KMS-11 (cell line): ENCODE data around the gene NCKAP1.
A peak's percentile ranks its signal among the peaks of the same experiment; 100 is the strongest.

Source experiments
- H2AFZ ChIP-seq: fragments of 200-600 bp; sonication (generic); 2 replicates; pipeline ENCODE4 v1.6.1; 2016; ENCODE audit warnings: antibody characterized with exemption, mixed run types, low read depth
- H3K27ac ChIP-seq: fragments of 200-600 bp; sonication (generic); 2 replicates; pipeline ENCODE4 v1.6.1; 2016; ENCODE audit warnings: mild to moderate bottlenecking, mixed run types
- H3K27me3 ChIP-seq: fragments of 200-600 bp; sonication (generic); 2 replicates; pipeline ENCODE4 v1.6.1; 2017; ENCODE audit warnings: mild to moderate bottlenecking, low read depth, mixed run types, moderate library complexity; ENCODE audit not compliant: insufficient read depth
- H3K36me3 ChIP-seq: fragments of 200-600 bp; sonication (generic); 2 replicates; pipeline ENCODE4 v1.6.1; 2017; ENCODE audit warnings: mild to moderate bottlenecking, mixed run types; ENCODE audit not compliant: insufficient read depth
- H3K4me1 ChIP-seq: fragments of 200-600 bp; sonication (generic); 2 replicates; pipeline ENCODE4 v1.6.1; 2016; ENCODE audit warnings: mild to moderate bottlenecking, low read depth, mixed run types; ENCODE audit not compliant: poor library complexity, severe bottlenecking
- H3K4me2 ChIP-seq: fragments of 200-600 bp; sonication (generic); 2 replicates; pipeline ENCODE4 v1.7.0; 2016; ENCODE audit warnings: mild to moderate bottlenecking, mixed run types
- H3K4me3 ChIP-seq: fragments of 200-600 bp; sonication (generic); IDR thresholded peaks from 2 replicates; pipeline ENCODE4 v1.6.1; 2017; ENCODE audit warnings: low read depth, low read length, mixed read lengths; ENCODE audit not compliant: insufficient read depth
- H3K79me2 ChIP-seq: fragments of 200-600 bp; sonication (generic); 2 replicates; pipeline ENCODE4 v1.6.1; 2016; ENCODE audit warnings: low read depth, mixed run types; ENCODE audit not compliant: insufficient read depth
- H3K9ac ChIP-seq: fragments of 200-600 bp; sonication (generic); 2 replicates; pipeline ENCODE4 v1.6.1; 2016; ENCODE audit warnings: mild to moderate bottlenecking, mixed run types
- H4K20me1 ChIP-seq: fragments of 200-600 bp; sonication (generic); 2 replicates; pipeline ENCODE4 v1.6.1; 2016; ENCODE audit warnings: mild to moderate bottlenecking, mixed run types; ENCODE audit not compliant: insufficient read depth
- CTCF ChIP-seq: fragments of 200-600 bp; sonication (generic); conservative IDR thresholded peaks from 2 replicates; pipeline ENCODE4 v1.6.1; 2017; ENCODE audit warnings: low read depth, mild to moderate bottlenecking, antibody characterized with exemption, low read length, moderate library complexity, mixed read lengths

NCKAP1 gene

GRCh38 chr2:182868054-182868796 lies 170.0 kb downstream of the NCKAP1 start:
- Histone ChIP-seq H3K79me2 (no peaks in the 10 kb centered on the region), H2AFZ (peak overlapping the region; percentile 81; the same call in 1 of the 2 replicates), H3K4me3 (no peak overlapping the region), H3K9ac (no peak overlapping the region), H3K36me3 (no peaks in the 10 kb centered on the region), H4K20me1 (no peaks in the 10 kb centered on the region), H3K27ac (no peak overlapping the region), H3K4me1 (peaks cover 3% of the 10 kb centered on the region), H3K27me3 (no peaks in the 10 kb centered on the region), H3K4me2 (no peak overlapping the region)
- TF ChIP-seq CTCF: no peak

- peak overlapping the region; percentile 81 for H2AFZ ChIP-seq
- H3K9ac ChIP-seq: peak overlapping the region; percentile 28; the same call in 1 of the 2 replicates
- H4K20me1 ChIP-seq: no peaks in the 10 kb centered on the region
- TF ChIP-seq CTCF: no peak
- H3K4me3 ChIP-seq: peak overlapping the region; percentile 42
- H3K79me2 ChIP-seq: no peaks in the 10 kb centered on the region
- no peaks in the 10 kb centered on the region for H3K36me3 ChIP-seq
- peaks cover 3% of the 10 kb centered on the region for H3K4me1 ChIP-seq
- no peaks in the 10 kb centered on the region for H3K27me3 ChIP-seq
- H3K27ac ChIP-seq: no peak overlapping the region
- peak overlapping the region; percentile 53 for H3K4me2 ChIP-seq
Observed at GRCh38 chr2:182867426-182868053, 170.7 kb downstream of the NCKAP1 start.

GRCh38 chr2:182866461-182867406 lies 171.5 kb downstream of the NCKAP1 start, which contains the start of gene FRZB:
FRZB (minus strand) TSS chr2:182866637; CDS start chr2:182866552, 85 bp downstream.
- Histone ChIP-seq H2AFZ (peak within 1 kb of the TSS; percentile 81), H3K4me1 (peaks cover 3% of the 10 kb centered on the region), H3K36me3 (no peaks in the 10 kb centered on the region), H3K79me2 (no peaks in the 10 kb centered on the region), H3K27me3 (no peaks in the 10 kb centered on the region), H3K4me3 (peak within 1 kb of the TSS; percentile 42), H3K9ac (peak within 1 kb of the TSS; percentile 28; the same call in 1 of the 2 replicates), H3K4me2 (peak within 1 kb of the TSS; percentile 53), H4K20me1 (no peaks in the 10 kb centered on the region), H3K27ac (no peak within 1 kb of the TSS)
- TF ChIP-seq CTCF: no peak

GRCh38 chr2:182866095-182866460 lies 172.2 kb downstream of the NCKAP1 start:
- no peaks in the 10 kb centered on the region for H4K20me1 ChIP-seq
- no peak overlapping the region for H3K4me2 ChIP-seq
- H3K79me2 ChIP-seq: no peaks in the 10 kb centered on the region
- no peak overlapping the region for H3K4me3 ChIP-seq
- peaks cover 3% of the 10 kb centered on the region for H3K4me1 ChIP-seq
- no peak for TF ChIP-seq CTCF
- H3K27ac ChIP-seq: no peak overlapping the region
- 0 out of 2 replicates have a peak overlapping the region, but pooled peaks have one; percentile 81 for H2AFZ ChIP-seq
- H3K27me3 ChIP-seq: no peaks in the 10 kb centered on the region
- no peak overlapping the region for H3K9ac ChIP-seq
- H3K36me3 ChIP-seq: no peaks in the 10 kb centered on the region
